IPS-NIHi7 (cell line): ENCODE measurements around the gene TCEA2.
A peak's percentile ranks its signal among the peaks of the same experiment; 100 is the strongest.

Experiments used
- DNase-seq: peaks from one replicate; pipeline ENCODE4 v3.0.0; 2012; ENCODE audit warnings: mixed read lengths; ENCODE audit errors: extremely low spot score

Gene TCEA2

GRCh38 chr20:64049060-64049877 is 13.7 kb upstream of the TCEA2 start, which contains the start of gene SOX18:
TSS of gene SOX18 (minus strand) at chr20:64049639. CDS start at chr20:64049516, 123 bp downstream.
- no peak for DNase-seq

DNA sequence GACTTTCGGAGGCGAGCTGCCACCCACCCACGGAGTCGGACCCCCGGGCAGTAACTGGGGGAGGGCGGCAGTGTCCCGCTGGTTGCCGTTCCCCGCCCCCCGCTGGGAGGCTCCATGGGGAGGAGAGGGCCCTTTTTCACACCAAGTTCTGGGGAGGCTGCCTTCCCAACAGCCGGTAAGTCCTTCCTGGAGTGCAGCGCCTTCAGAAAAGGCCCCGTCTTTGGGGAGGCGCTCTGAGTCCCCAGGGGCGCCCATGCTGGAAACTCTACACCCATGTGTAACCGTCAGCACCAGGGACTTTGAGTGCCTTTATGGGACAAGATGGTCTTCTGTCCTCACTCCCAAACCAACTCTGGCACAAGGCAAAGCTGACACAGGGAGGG is 13.1 kb upstream of the TCEA2 start:
- no peak for DNase-seq

DNA sequence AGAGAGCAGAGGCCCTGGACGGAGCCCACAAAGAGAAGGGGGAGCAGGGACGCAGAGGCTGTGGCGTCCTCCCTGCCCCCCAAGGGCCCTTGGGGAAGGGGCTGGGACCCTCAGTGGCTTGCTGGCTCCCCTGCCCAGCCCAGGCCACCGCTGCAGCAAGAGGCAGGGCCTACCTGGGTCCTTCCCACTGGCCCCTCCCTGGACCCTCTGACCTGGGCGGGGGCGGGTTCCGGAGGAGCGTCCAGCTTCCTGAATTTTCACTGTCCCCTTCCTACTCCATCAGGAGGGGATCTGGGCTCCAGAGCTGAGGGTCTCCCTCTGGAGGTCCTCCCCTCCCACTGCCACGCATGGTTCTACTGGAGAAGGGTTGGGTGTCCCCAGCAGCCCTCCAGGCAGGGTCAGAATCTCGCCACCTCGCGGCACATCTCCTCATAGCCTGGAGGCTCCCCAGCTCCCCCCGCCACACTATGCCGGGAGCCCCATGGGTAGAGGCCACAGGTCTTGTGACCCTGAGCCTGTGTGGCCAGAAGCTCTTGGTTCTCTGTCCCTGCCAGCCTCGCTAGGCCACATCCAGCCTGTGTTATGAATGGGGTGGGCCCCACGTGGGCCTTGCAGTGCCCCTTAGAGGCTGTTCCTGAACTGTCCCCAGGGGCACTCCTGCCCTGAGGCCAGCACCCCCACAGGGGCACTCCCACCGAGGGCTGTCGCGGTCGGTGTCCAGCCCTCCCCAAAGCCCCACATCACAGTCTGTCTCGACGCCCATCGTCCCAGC is 12.6 kb upstream of the TCEA2 start:
- no peak for DNase-seq

DNA sequence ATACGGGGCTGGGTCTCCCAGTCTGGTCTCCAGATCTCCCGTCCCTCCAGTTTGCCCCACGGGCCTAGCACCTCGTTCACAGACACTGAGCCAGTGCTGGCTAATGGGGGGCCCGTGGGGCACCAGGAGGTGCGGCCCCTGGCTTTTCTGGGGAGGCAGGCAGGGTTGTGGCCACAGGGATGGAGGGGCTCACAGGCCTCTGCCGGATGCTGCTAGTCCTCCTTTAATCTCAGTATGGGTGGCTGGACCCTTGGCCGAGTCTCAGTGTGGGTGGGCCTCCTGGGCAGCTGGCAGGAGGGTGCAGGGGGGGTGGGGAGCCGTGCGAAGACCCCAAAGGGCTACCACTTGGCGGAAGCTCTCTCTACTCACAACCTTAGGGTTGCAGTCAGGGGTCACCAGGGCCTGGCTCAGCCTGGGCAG is 12.0 kb upstream of the TCEA2 start:
- no peak for DNase-seq

DNA sequence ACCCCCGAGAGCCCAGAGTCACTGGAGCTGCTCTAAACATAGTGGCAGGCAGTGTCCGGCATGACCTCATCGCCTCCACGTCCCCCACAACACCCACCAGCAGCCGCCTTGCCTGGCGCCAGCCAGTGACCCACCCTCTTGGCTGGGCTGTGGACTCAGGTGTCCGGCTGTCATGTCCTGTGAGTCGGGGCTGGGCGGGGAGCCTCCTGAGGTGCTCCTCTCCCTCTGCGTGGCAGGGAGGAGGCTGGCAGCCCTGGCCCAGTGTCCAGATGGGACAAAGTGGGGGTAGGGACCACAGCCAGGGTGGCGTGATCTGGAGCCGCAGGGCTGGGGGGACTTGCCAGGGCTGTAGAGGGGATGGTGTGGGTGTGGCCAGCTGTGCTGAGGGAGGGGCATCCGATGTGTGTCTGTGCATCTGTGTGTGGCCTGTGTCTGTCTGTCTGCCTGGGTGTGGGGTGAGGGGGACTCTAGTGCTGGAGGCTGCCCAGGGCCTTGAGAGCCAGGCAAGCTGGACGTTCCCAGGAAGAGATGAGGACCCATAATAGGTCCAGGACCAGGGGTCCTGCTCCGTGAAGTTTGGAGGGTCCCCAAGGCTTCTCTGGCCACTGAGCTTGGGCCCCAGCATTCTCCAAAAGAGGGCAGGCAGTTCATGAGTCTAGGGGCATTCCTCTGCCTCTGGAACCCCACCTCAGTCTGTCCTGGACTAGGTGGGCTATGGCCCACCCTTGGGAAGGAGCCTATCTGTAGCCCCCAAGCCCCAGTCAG is 11.3 kb upstream of the TCEA2 start:
- no peak for DNase-seq

- DNase-seq: no peak
Measured at GRCh38 chr20:64052326-64052722, 10.7 kb upstream of the TCEA2 start.

DNA sequence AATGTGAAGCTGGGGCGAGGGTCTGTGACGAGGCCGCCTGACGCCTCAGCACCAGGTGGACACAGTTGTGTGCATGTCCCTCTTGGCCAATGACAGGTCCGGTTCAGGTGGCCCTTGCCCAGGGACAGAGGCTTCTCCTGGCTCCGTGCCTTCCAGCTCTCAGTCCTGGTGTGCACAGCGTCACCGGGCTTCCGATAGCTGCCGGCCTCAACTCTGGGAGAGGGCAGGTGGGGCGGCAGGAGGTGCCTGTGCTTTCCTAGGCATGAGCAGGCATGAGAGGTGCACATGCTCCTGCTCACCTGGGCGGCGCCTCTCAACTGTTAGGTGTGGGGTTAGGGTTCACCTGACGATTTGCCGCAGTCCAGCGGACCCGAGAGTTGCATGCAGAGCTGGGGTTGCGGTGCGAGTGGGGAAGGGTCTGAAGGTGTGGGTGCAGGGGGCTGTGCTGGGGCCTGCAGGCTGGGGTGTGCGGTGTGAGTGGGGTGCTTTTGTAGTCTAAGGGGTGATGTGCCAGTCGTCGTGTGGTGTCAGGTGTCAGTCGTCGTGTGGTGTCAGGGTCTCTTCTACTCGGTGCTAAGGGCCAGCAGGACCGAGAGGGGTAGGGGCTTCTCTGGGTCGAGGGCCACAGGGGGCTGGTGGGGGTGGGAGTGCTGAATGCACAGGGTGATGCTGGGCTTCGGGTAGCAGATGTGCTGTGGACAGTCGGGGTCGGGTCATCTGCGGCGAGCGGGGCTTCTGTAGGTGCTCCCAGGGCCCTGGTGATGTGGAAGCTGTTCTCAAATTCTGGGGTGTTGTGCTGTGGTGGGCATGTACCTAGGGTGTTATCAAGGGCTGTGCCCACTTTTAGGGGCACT is 9.8 kb upstream of the TCEA2 start:
- DNase-seq: no peak

GRCh38 chr20:64053841-64054661 is 8.9 kb upstream of the TCEA2 start:
- peak; percentile 63 for DNase-seq

DNA sequence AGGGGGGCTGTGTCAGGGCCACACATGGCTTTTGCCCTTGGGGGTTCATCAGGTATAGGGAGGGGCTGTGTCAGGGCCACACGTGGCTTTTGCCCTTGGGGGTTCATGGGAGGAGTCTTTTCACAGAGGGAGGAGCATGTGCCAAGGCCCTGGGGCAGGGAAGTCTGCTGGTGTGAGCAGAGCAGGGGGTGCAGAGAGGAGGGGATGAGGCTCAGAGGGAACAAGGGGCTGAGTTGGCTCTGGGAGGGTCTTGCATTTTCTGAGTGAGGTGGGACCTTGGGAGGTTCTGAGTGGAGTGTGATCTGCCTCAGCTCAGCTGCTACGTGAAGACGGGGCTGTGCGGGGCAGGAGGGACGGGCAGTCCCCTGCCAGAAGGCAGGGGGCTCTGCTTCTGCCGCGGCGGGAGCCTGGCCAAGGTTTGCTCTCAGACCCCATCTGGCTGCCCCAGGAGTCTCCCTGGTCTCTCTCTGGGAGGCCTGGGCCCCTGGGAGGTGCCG is 7.6 kb upstream of the TCEA2 start:
- no peak for DNase-seq

DNA sequence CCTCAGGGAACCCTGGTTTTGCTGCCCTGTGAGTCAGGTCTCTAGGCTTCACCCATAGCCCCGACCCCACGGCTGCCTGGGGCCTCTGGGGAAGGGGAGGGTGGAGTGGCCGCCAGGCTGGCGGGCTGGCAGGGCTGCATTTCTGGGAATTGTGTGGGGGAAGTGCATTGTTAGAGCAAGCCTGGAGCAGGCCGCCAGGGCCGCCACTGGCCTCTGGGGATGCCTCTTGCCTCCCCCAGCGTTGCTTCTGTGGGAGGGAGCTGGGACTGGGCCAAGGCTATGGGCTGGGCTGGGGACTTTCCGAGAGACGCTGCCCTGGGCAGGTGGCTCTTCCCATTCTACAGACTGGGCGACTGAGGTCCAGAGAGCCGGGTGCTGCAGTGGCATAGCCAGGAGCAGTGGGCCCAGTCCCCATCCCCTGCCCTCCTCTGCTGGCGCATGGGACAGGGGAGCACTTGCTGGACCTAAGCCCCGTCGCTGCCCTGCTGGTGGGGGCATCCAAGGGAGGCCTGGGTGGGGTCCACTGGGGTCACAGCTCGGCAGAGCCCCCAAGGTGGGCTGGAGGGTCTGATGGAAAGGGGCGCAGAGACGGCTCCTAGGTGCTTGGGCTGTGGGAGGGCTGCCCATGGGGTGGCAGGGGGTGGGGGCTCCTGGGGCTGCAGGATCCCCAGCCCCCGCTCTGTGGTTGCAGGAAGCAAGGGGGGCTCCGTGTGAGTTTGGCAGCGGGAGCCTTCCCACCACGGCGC is 6.9 kb upstream of the TCEA2 start:
- no peak for DNase-seq

DNA sequence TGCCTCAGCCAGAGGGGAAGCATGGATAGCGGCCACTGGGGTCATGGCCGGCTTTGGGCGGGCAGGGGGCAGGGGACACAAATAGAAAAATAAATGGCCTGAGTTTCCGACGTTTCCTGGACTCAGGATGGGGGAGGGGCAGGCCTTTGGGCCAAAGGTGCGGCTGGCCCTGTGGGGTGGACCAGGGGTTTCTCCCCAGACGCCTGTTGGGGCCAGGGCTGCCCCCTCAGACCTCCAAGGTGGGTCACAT is 6.4 kb upstream of the TCEA2 start:
- no peak for DNase-seq

DNA sequence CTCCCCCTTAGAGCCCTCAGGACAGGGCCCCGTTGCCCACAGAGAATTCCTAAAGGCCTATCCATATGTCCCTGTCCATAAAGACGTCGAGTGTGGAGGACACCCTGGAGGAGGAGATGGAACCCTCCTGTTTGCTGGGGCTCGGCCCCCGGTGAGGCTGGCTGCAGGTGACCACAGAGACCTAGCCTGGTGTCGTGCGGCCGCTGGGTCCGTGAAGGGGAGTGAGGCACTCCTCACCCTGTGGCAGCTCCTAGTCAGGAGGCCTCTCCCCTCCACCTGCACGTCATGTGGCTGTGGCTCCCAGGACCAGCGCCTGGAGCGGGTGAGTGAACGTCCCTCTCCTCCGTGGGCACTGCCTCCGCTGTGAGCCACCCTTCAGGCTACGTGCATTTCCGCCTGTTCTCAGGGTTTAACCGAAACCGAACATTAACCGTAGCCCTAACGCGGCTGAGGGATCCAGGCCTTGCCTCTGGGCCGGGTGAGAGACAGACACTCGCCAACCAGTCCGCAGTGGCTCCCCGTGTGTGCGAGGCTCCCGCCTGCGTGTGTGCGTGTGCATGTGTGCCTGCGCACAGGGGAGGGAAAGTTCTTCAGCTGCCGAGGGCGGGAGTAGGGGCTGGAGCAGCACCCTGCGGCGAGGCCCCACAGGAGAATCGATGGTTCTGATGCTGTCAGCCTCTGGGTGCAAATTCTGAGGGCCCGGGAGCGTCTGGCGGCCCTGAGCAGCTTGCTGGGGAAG is 5.9 kb upstream of the TCEA2 start:
- no peak for DNase-seq

DNA sequence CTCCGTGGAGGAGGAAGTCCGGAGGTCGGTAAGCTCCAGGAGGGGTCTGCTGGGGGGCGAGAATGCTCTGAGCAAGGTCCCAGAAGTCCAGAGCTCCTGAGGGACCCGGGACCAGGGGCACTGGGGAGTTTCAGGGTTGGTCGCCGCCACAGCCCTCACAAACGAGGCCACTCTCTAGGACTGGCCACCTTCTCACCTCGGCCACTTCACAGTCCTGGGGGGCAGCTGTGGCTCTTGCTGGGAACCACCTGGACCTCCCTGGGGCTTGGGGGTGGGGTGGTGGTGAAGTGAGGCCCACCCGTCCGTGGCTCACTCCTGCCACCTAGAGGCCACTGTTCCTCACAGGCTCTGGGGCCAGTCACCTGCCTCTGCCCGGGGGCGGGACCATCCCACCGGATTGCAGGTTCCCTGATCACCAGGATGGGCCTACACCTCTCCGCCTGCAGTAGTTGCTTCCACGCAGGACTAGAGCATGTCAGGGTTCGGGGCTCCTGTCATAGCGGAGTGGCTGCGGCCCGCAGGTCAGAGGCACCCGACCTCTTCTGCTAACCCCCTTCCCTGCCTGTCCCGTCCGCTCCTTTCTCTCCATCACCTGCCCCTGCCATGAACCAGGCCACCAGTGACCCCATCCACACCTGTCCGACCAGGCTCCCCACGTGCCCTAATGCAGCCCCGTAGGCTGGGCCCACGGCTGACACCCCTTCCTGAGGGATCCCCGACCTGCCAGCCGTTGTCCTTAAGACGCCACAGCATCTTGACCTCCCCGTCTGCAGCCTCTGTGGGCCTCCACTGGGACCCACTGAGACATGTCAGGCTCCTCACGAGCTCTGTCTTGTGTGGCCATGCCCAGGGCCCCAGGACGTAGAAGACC is 5.1 kb upstream of the TCEA2 start:
- DNase-seq: peak; percentile 95

DNA sequence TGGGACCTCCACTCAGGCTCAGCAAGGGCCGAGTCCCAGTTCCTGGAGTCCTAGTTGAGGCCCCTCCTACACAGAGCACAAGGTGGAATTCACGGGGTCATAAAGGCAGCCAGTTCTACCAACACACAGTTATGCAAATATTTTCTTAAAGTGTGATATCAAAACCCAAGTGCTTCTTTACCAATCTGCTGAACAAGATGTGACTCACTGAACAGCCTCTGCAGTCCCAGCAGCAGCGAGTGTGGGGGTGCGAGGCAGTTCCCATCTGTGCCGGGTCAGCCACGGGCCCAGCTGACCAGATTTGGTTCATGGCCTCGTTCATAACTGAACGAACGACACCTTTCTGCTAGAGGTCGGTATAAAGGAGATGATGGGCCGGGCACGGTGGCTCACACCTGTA is 4.5 kb upstream of the TCEA2 start:
- no peak for DNase-seq

- DNase-seq: no peak
Measured at GRCh38 chr20:64062276-64062595, 762 bp upstream of the TCEA2 start.

- DNase-seq: no peak
Measured at GRCh38 chr20:64063389-64064144, 569 bp downstream of the TCEA2 start.

DNA sequence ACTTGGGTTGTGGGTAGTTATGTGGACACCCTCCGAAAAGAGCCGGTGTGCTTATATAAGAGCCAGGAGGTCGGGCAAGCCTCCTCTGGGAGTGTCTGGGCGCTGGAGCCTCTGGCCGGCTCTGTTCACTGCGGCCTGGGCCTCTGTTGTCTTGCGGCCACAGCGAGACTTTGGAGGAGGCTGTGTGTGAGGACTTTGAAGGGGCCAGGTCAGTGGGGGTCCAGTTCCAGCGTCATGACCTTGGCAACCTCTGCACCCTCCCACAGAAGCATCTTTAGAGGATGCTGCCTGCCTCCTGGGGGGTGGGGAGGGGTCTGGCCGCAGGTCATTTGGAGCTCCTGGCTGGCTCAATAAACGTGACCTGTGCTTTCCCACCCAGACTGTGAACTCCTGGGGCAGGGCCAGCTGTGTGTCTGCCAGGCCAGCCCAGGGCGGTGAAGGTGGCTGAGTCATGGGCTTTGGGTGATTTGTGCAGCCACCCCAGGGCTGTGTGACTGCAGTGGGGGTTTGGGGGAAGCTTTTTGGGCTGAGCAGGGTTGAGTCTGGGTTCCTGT is 1.2 kb downstream of the TCEA2 start:
- DNase-seq: no peak
